GM12892 (cell line): ENCODE data around the gene SUGCT.

Experiments used
- POLR2A ChIP-seq: IDR thresholded peaks from 2 replicates; pipeline ENCODE4 v1.6.1; 2011; ENCODE audit warnings: low read depth, low read length, control low read depth
- POLR2AphosphoS5 ChIP-seq: IDR thresholded peaks from 2 replicates; pipeline ENCODE4 v1.6.1; 2011; ENCODE audit warnings: low read depth, low read length, control low read depth

- TF ChIP-seq POLR2A (no peak), POLR2AphosphoS5 (no peak)
Observed at GRCh38 chr7:40753455-40753854, 618.6 kb downstream of the SUGCT start.
